Renal cortex interstitium (tissue), 11 donors: Measurements from ENCODE around the gene DNAH6. TPM values are rescaled to one million over a fixed set of nuclear protein-coding genes. Genes with fewer than 3 reads are reported as not detected.

Source experiments
- DNase-seq, 11 donors: peaks; one replicate each; pipeline ENCODE4 v3.0.0-alpha.2; 2013; ENCODE audit warnings: low read depth in 9 of 11, low spot score in 4 of 11; ENCODE audit errors: extremely low read depth in 1 of 11
- polyA plus RNA-seq, 3 donors: library from polyadenylated mRNA; unstranded; fragments of 120-200 nt; gene quantifications; one replicate each; pipeline ENCODE4 v1.2.1, GENCODE V29; 2013; ENCODE audit not compliant: insufficient read length in 3 of 3

DNAH6 gene
- polyA plus RNA-seq, 3 donors: 1.0 to 2.6 (median 1.9) TPM

DNA sequence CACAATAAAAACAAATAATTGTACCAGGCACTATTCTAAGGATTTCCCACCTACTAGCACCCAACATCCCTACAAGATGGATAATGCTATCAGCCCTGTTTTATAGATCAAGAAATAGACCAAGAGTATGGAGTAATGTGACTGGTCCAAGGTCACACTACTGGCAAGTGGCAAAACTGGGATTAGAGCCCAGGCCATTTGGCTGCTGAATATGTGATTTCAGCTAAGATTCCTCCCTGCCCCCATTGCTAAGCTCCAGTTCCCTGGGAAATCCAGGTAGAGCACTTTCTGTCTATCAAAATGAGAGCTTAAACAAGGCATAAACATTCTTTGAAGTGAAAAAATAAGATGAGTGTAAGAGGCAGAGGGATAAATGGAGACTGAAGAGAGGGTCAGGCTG, 157.8 kb downstream of the DNAH6 start:
- no peak for DNase-seq

DNA sequence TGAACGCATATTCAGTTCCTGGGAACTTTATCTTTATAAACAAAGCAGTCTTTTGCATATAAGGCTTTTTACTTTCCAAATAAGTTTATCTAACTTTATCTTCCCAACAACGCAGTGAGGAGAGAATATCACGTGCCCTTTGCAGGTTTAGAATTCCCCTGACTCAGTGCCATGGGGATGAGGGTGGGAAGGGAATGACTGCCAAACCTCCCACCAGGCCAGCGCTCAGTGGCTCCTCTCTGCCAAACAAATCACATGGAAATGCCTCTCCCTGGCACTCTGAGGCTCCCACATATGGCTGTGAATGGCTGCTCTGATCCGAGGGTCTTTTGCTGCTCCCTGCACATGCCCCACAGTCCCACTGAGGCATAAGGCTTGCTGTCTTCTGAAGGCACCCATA, 158.3 kb downstream of the DNAH6 start:
- no peak for DNase-seq

- no peak for DNase-seq
Observed at GRCh38 chr2:84676295-84676694, 160.0 kb downstream of the DNAH6 start.

DNA sequence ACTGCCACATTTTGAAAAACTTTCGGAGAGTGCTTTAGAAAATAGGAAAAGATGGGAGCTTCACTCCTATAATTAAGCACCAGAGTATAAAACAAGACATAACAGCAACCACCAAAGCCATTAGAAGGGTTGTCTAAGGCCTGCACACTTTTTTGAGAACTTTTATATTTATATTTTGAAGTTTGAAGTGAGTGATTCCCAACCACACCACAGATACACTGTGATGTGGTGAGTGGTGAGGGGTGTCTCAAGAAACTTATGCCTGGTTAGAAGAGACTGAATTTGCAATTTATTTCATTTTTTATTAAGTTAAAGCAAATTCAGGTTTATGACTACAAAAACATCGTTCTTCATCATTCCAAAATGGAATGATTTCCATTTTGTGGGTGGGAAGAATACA, 161.9 kb downstream of the DNAH6 start:
- DNase-seq: no peak

GRCh38 chr2:84686783-84687476, 170.6 kb downstream of the DNAH6 start:
- peak in 5 of 11 donors; percentile 1 to 15 (median 3) for DNase-seq

DNA sequence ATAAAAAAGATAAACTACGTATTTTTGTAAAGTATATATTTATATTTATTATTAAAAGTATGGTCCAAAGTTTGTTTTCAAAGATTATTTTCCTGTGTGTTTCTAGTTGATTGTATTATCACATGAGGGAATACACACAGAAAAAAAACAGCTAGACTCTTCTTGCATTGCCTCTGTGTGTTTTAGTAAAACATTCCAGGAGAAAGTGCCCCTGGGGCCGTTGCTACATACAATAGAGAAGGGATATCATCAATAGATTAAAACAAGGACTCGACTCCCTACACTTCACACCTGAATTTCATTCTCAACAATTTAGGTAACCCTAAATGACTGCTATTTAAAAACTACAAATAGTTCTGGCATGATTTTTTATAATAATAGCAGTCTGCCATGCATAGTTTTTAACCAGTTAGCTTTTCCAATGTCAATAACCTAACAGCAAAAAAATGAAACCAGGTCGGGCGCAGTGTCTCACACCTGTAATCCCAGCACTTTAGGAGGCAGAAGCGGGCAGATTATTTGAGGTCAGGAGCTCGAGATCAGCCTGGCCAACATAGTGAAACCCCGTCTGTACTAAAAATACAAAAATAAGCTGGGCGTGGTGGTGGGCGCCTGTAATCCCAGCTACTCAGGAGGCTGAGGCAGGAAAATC, 171.3 kb downstream of the DNAH6 start:
- DNase-seq: no peak

DNA sequence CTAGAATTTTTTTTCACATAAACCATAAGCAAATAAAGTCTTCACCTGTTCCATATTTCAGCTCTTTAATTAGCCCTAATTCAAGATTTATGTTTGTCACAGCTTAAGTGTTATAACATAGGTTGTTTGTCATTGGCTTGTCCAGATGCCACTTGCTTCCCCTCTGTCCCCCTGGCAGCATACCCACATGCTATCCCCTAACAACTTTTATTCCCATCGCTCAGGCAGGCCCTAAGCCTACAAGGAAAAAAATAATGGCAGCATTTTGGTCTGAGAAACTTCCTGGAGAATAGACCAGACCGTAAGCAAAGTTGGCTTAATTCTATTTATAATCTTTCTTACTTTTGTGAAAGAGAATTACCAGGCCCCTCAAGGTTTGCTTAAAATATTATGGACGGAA, 173.9 kb downstream of the DNAH6 start:
- no peak for DNase-seq

DNA sequence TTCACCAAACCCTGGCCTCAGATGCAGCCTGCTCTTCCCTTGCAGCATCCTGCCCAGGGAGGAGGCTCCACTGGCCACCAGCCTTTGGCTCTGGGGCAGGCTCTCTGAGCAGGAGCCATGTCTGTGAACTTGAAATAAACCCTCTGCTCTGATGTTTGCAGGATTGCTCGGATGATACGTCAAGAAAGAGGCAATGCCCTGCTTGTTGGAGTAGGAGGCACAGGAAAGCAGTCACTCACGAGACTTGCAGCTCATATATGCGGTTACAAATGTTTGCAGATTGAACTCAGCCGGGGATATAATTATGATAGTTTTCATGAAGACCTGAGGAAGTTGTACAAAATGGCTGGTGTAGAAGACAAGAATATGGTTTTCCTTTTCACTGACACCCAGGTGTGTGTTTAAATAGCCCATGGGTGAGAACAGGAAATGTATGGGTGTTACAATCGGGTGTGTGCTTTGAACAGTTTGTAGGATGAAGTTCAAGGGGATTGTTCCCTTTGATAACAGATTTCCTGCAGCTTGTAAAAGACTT, 177.9 kb downstream of the DNAH6 start:
- no peak for DNase-seq

DNA sequence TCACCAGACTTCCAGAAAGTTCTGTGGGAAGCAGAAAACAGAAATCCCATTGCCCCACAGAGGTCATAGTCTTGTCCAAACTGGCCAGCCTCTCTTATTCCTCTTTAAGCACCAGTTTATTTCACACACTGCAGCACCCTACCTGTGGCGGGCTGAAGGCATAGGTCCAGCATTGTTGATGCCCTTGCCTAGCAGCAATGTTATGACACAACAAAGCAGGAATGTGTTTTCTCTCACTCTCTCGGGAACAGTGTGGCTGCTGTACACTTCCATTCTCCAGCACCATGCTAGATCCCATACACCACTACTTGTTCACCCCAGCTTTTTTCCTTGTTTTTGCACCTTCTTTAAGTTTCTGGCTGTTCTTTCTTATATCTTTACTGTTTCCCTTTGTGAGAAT, 181.6 kb downstream of the DNAH6 start:
- no peak for DNase-seq

GRCh38 chr2:84700006-84700405, 183.7 kb downstream of the DNAH6 start:
- DNase-seq: no peak

DNA sequence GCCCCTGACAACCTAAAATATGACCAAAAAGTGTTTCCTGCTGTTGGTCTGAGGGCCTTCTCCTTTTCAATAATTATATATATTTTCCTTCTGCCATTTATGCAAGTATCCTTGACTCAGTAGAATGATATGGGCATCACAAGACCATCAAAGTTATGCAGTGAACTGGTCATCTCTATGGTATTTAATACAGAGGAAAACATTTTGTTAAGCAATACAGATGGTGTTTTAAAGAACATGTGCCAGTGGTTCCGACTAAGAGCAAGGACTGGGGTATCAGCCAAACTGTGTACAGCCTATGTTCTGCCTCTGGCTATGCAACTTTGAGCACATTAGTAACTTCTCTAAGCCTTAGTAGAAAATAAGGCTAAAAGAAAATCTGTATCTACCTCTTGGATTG, 185.6 kb downstream of the DNAH6 start:
- DNase-seq: no peak

- DNase-seq: no peak
Observed at GRCh38 chr2:84702941-84703340, 186.6 kb downstream of the DNAH6 start.

- DNase-seq: no peak
Observed at GRCh38 chr2:84703831-84704230, 187.5 kb downstream of the DNAH6 start.

DNA sequence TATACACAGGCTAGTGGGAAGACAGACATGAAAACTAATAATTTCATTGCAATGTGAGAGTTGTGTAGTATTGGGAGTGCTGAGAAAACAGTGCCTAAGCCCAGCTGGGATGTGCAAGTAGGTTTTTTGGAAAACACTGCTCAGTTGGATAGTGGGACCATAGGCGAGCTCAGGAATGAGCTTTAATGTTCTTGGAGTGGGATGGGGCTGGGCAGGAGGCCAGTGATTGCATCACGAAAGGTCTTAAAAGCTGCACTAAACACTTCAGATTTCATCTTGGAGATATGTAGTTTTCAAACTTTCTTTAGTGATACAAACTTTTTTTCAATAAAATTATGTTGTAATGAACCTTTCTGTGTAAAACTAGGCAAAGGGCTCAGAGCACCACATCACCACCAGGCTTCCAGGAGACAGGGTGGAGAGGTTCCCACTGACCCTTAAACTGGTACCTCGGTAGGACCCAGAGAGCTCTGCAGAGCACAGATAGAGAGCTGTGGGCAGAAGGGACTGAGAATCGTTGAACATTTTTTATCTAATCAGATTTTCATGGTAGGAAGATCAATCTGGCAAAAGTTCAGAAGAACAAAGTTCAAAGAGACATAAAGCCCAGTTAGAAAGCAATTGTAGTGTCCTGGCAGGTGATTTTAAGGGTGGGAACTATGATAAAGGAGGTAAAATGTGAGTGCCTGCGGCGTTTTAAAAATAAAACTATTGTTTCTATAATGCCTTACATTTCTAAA, 188.4 kb downstream of the DNAH6 start:
- DNase-seq: no peak

DNA sequence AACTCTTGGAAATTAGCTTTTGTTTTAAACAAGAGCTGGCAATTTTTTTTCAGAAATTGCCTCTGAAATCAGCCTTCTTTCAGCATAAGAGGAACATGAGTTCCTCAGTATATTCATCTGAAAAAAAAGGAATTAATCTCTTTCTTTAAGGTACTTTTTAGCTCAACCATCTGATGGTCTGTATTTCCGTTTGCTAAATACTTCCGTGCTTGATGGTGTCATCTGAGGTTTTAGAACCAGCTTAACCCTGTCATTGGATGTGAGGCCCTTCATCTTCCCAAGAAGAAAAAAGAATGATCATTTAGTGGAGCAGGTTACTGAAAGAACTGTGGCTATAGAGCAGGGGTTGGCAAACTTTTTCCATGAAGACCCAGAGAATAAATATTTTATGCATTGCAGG, 189.6 kb downstream of the DNAH6 start:
- DNase-seq: no peak

DNA sequence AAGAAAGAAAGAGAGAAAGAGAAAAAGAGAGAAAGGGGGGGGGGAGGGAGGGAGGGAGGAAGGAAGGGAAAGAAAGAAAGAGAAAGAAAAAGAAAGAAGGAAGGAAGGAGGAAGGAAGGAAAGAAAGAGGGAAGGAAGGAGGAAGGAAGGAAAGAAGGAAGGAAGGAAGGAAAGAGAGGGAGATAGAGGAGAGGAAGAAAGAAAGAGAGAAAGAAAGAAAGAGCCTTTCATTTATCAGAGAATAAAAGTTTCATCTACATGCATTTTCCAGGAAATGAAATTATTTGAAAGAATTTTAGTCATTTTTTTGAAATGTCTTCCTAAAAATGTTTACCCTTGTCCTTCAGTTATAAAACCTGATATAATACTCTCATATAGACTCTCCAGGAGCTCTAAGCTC, 192.1 kb downstream of the DNAH6 start:
- no peak for DNase-seq

- DNase-seq: no peak
Observed at GRCh38 chr2:84711651-84712050, 195.4 kb downstream of the DNAH6 start.

DNA sequence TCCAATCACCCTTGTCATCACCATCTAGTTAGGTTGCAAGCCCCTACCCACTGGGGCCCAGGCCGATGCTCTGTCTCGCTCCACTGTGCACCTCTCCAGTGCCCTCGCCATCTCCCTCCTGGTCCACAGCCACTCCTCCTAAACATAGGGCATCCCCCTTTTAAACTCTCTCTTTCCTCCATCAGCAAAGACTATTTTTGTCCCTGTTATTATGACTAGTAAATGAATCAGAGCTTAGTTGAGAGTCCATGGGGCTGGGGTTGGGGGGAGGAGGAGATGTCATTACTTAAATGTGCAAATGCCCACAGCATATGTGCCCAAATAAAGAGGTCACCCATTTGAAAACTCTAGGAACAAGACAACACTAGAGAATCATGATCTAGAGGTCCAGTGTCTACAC, 197.1 kb downstream of the DNAH6 start:
- no peak for DNase-seq

- DNase-seq: no peak
Observed at GRCh38 chr2:84716564-84716963, 200.3 kb downstream of the DNAH6 start.

GRCh38 chr2:84717302-84717701, 201.0 kb downstream of the DNAH6 start:
- no peak for DNase-seq
